AG09309 (cell line): ENCODE measurements around the gene CTNND2.
"Not testable (repeated sequence)": the region's sequence is repeated elsewhere in the genome, so short reads cannot be mapped to it uniquely, and the experiment has no call there.

ENCODE experiments used
- DNase-seq: peaks from one replicate; pipeline ENCODE4 v3.0.0-alpha.2; 2010; ENCODE audit warnings: low read depth
- H3K4me3 ChIP-seq: 2 replicates; pipeline ENCODE4 v1.5.1; 2011; ENCODE audit warnings: mild to moderate bottlenecking, low read depth, low read length, moderate library complexity; ENCODE audit not compliant: control insufficient read depth
- TF ChIP-seq, protein P1 (sequence below): IDR thresholded peaks from 2 replicates; pipeline ENCODE4 v1.5.1; 2011; ENCODE audit warnings: mild to moderate bottlenecking, low read depth, low read length, inconsistent platforms; ENCODE audit not compliant: insufficient read depth, control insufficient read depth; ENCODE audit errors: missing control alignments

Gene CTNND2

GRCh38 chr5:11853796-11854195 lies 50.5 kb downstream of the CTNND2 start:
- DNase-seq, result no peak
- TF ChIP-seq, protein P1, sequence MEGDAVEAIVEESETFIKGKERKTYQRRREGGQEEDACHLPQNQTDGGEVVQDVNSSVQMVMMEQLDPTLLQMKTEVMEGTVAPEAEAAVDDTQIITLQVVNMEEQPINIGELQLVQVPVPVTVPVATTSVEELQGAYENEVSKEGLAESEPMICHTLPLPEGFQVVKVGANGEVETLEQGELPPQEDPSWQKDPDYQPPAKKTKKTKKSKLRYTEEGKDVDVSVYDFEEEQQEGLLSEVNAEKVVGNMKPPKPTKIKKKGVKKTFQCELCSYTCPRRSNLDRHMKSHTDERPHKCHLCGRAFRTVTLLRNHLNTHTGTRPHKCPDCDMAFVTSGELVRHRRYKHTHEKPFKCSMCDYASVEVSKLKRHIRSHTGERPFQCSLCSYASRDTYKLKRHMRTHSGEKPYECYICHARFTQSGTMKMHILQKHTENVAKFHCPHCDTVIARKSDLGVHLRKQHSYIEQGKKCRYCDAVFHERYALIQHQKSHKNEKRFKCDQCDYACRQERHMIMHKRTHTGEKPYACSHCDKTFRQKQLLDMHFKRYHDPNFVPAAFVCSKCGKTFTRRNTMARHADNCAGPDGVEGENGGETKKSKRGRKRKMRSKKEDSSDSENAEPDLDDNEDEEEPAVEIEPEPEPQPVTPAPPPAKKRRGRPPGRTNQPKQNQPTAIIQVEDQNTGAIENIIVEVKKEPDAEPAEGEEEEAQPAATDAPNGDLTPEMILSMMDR, result no peak

GRCh38 chr5:11853140-11853539 lies 51.1 kb downstream of the CTNND2 start:
- TF ChIP-seq, protein P1, result no peak
- no peak overlapping the region for H3K4me3 ChIP-seq
- DNase-seq, result no peak

More at GRCh38 chr5:11853796-11854195, 50.5 kb downstream of the CTNND2 start:
- H3K4me3 ChIP-seq, result no peak overlapping the region

DNA sequence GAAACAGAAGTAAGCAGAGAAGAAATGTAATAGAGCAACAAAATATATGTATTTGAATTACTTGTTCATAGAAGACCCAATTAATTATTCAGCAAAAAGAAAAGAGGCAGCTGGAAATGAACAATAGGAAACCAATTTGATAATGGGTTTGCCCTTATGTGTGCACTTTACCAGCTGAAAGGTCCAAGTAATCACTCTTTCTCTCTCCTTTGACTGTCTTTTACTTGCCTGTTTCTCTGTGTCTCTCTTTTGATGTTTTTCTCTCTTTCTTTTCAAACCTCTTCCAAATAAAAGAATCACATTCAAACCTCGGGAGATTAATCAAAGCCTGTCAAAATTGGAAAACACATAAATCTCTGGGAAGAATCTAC lies 51.5 kb downstream of the CTNND2 start:
- no peak overlapping the region for H3K4me3 ChIP-seq
- no peak for DNase-seq

GRCh38 chr5:11851965-11852716 lies 52.1 kb downstream of the CTNND2 start:
- no peak for DNase-seq
- TF ChIP-seq, protein P1, result no peak

More for the DNA sequence above, 51.5 kb downstream of the CTNND2 start:
- TF ChIP-seq, protein P1, result no peak

GRCh38 chr5:11851416-11851815 lies 52.8 kb downstream of the CTNND2 start:
- no peak overlapping the region for H3K4me3 ChIP-seq
- TF ChIP-seq, protein P1, result no peak
- DNase-seq, result no peak

More at GRCh38 chr5:11851965-11852716, 52.1 kb downstream of the CTNND2 start:
- H3K4me3 ChIP-seq, result no peak overlapping the region

DNA sequence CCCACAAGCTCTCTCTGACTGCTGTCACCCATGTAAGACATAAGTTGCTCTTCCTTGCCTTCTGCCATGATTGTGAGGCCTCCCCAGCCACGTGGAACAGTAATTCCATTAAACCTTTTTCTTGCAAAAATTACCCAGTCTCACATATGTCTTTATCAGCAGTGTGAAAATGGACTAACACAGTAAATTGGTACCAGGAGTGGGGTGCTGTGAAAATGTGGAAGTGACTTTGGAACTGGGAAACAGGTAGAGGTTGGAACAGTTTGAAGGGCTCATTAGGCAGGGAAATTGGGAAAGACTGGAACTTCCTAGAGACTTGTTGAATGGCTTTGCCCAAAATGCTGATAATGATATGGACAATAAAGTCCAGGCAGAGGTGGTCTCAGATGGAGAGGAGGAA lies 75.7 kb downstream of the CTNND2 start:
- H3K4me3 ChIP-seq, DNase-seq: not testable (repeated sequence)

DNA sequence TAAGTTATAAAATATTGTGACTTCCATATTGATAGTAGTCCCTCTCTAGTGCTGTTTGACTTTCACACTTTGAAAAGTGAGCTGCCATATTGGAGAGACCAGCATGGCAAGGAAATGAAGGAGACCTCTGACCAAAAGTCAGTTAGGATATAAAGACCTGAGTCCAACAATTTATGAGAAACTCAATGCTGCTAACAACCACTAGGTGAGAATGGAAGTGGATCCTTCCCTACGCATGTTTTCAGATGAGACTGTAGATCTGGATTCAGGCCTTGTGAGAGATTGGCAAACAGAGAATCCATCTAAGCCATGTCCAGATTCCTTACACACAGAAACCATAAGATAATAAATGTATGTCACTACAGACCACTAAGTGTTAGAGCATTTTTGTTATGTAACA lies 81.6 kb downstream of the CTNND2 start:
- DNase-seq, result no peak
- TF ChIP-seq, protein P1, result no peak
- H3K4me3 ChIP-seq, result no peak overlapping the region
